Heart right ventricle (tissue), 16 donors: ENCODE measurements around the gene GGACT. TPM values are rescaled to one million over a fixed set of nuclear protein-coding genes. Genes with fewer than 3 reads are reported as not detected.
A peak's percentile ranks its signal among the peaks of the same experiment; 100 is the strongest.

ENCODE experiments used
- ATAC-seq, 8 donors: fragments of 200-7000 bp; cut with Tn5 transposase; one replicate each; pipeline ENCODE4 v1.9.1; 2020; ENCODE audit warnings: mild to moderate bottlenecking in 8 of 8, moderate library complexity in 8 of 8, moderate number of reproducible peaks in 1 of 8
- DNase-seq, 2 donors: peaks; one replicate each; pipeline ENCODE4 v3.0.0-alpha.2; 2020
- H3K27ac ChIP-seq, 10 donors: fragments of 200-600 bp; sonication (generic) in 2 of 10; one replicate each; pipeline versions ENCODE4 v1.5.0 to v1.8.0; 2020 to 2022; ENCODE audit warnings: mild to moderate bottlenecking in 3 of 10
- H3K27me3 ChIP-seq, 7 donors: fragments of 200-600 bp; one replicate each; pipeline ENCODE4 v1.8.0; 2021 to 2022; ENCODE audit warnings: mild to moderate bottlenecking in 2 of 7
- H3K36me3 ChIP-seq, 9 donors: fragments of 200-600 bp; sonication (generic) in 1 of 9; one replicate each; pipeline versions ENCODE4 v1.5.0 to v1.8.0; 2020 to 2022; ENCODE audit warnings: mild to moderate bottlenecking in 2 of 9
- H3K4me1 ChIP-seq, 9 donors: fragments of 200-600 bp; sonication (generic) in 1 of 9; one replicate each; pipeline versions ENCODE4 v1.5.0 to v1.8.0; 2020 to 2022; ENCODE audit warnings: mild to moderate bottlenecking in 4 of 9
- H3K4me3 ChIP-seq, 10 donors: fragments of 200-600 bp; sonication (generic) in 2 of 10; one replicate each; pipeline versions ENCODE4 v1.5.0 to v1.8.0; 2020 to 2022; ENCODE audit warnings: mild to moderate bottlenecking in 7 of 10, moderate library complexity in 2 of 10
- H3K9me3 ChIP-seq, 11 donors: fragments of 200-600 bp in 10 of 11; sonication (generic) in 2 of 11; one replicate each; pipeline versions ENCODE4 v1.5.0 to v1.8.0; 2013 to 2022; ENCODE audit warnings: mild to moderate bottlenecking in 2 of 11, control low read depth in 1 of 11, moderate library complexity in 1 of 11
- CTCF ChIP-seq, 9 donors: fragments of 200-600 bp; sonication (generic) in 2 of 9; IDR thresholded peaks; one replicate each; pipeline versions ENCODE4 v1.5.0 to v1.8.0; 2021 to 2022; ENCODE audit warnings: antibody characterized with exemption in 9 of 9, mild to moderate bottlenecking in 5 of 9, moderate library complexity in 1 of 9
- WGBS, 2 donors: extraction: QIAGEN DNeasy Blood & Tissue Kit; methylation state at CpG; one replicate each; pipeline ENCODE4 v1.1.7; 2013; ENCODE audit warnings: inconsistent platforms in 1 of 2; 5-methylcytosine and 5-hydroxymethylcytosine counted together
- intact Hi-C, 10 donors: fragments of 100-400 bp; cut with DNase I; formaldehyde crosslinking; loops; one replicate each; pipeline versions ENCODE4 v1.11.1 to v1.14.2; 2022
- polyA plus RNA-seq, 2 donors: library from polyadenylated mRNA; stranded (reverse); fragments of 200-250 nt; gene quantifications; one replicate each; pipeline ENCODE4 v1.2.3, GENCODE V29; 2013
- total RNA-seq, 10 donors: library from RNA; stranded (reverse); fragmentation: NEBNext Ultra II Directional in 3 of 10; extraction: Animal tissue kit (Norgen Biotek cat#: 25700) in 3 of 10; gene quantifications; one replicate each; pipeline versions ENCODE4 v1.2.1 to v1.2.4, GENCODE V29; 2021 to 2023
- donor health status: Arrhythmogenic right ventricular cardiomyopathy.
- donor health status: ischemic (EF 13 %, LVEDD 7.1; RV severe dilation, severe dysfunction).
- donor health status: healthy with polysubstance abuse.
- donor health status: DM: no; HTN: yes; CAD: no.
- donor health status: DM: no; HTN: no; CAD: no.
- donor health status: ischemic (EF 25% LVEDD 6.9; RV normal size, moderate dysfunction).
- donor health status: ischemic (EF 25% LVEDD 5.7; RV mildly dilated, moderate dysfunction).
- donor health status: healthy.
- donor health status: DM: yes; HTN: yes; CAD: no.
- donor health status: Ischemic cardiomyopathy.
- donor health status: ischemic (EF 35%, LVEDD 5.7; RV mildly dilated, moderate dysfunction).
- donor health status: nonischemic (EF 11% LVEDD 7.7; RV severe dilation, severe dysfunction).
- donor health status: DM: yes; HTN: yes; CAD: no.
- donor health status: PGD.
- donor health status: ischemic (EF 29% LVEDD 5.4; RV normal size, mild dysfunction).
- donor health status: nonischemic (EF 23%, LVEDD 6.1; RV moderate dilation, normal function).

GGACT gene
- total and polyA plus RNA-seq, 12 donors: 0.51 to 3.5 (median 1.6) TPM

- Histone ChIP-seq H3K36me3 (peaks cover 0 to 11% (median 0%) of the 10 kb centered on the region in 9 donors), H3K4me1 (peaks cover 0 to 25% (median 7%) of the 10 kb centered on the region in 9 donors), H3K27ac (no peak overlapping the region), H3K9me3 (no peaks in the 10 kb centered on the region), H3K27me3 (no peaks in the 10 kb centered on the region), H3K4me3 (no peak overlapping the region)
- no peak for TF ChIP-seq CTCF (IDR thresholded peaks at IDR 0.05)
- 93 to 95% methylated on average over 9 of the region's 9 CpGs for WGBS, 2 donors
- ATAC-seq: no peak
- intact Hi-C loops: loop anchor here in 7 of 10 donors (5.0 to 10.0 kb wide), 7 partner anchors 278 to 860 kb away; no protein-coding TSS in a partner anchor
- no peak for DNase-seq
Observed at GRCh38 chr13:100512422-100512821, 76.2 kb downstream of the GGACT start.

- intact Hi-C loops: loop anchor here in 7 of 10 donors (5.0 to 10.0 kb wide), 7 partner anchors 277 to 859 kb away; no protein-coding TSS in a partner anchor
- peaks cover 0 to 25% (median 7%) of the 10 kb centered on the region in 9 donors for H3K4me1 ChIP-seq
- peak in 3 of 8 donors; percentile 28 to 64 (median 63) for ATAC-seq
- no peaks in the 10 kb centered on the region for H3K9me3 ChIP-seq
- H3K36me3 ChIP-seq: peaks cover 0 to 11% (median 0%) of the 10 kb centered on the region in 9 donors
- H3K27me3 ChIP-seq: no peaks in the 10 kb centered on the region
- H3K4me3 ChIP-seq: no peak overlapping the region
- 64 to 72% methylated on average over 7 of the region's 7 CpGs for WGBS, 2 donors
- TF ChIP-seq CTCF (IDR thresholded peaks at IDR 0.05): no peak
- H3K27ac ChIP-seq: no peak overlapping the region
- no peak for DNase-seq
Observed at GRCh38 chr13:100511466-100511865, 77.1 kb downstream of the GGACT start.

- intact Hi-C loops: loop anchor here in 7 of 10 donors (5.0 to 10.0 kb wide), 7 partner anchors 276 to 858 kb away; no protein-coding TSS in a partner anchor
- 80 to 84% methylated on average over 11 of the region's 11 CpGs for WGBS, 2 donors
- no peak for DNase-seq
- no peak for TF ChIP-seq CTCF (IDR thresholded peaks at IDR 0.05)
- Histone ChIP-seq H3K27ac (no peak overlapping the region), H3K4me1 (peaks cover 0 to 25% (median 7%) of the 10 kb centered on the region in 9 donors), H3K9me3 (no peaks in the 10 kb centered on the region), H3K36me3 (no peaks in the 10 kb centered on the region), H3K4me3 (no peak overlapping the region), H3K27me3 (no peaks in the 10 kb centered on the region)
- ATAC-seq: peak in 1 of 8 donors; percentile 18
Observed at GRCh38 chr13:100510208-100510957, 78.2 kb downstream of the GGACT start.

GRCh38 chr13:100508996-100509395, 79.6 kb downstream of the GGACT start:
- no peak overlapping the region for H3K27ac ChIP-seq
- no peak overlapping the region for H3K4me3 ChIP-seq
- no peak for DNase-seq
- no peak for TF ChIP-seq CTCF (IDR thresholded peaks at IDR 0.05)
- H3K36me3 ChIP-seq: no peaks in the 10 kb centered on the region
- WGBS, 2 donors: 93 to 96% methylated on average over 8 of the region's 8 CpGs
- no peaks in the 10 kb centered on the region for H3K9me3 ChIP-seq
- no peak for ATAC-seq
- peaks cover 0 to 19% (median 3%) of the 10 kb centered on the region in 9 donors for H3K4me1 ChIP-seq
- no peaks in the 10 kb centered on the region for H3K27me3 ChIP-seq
- intact Hi-C loops: no loop called here
